Activated T-cell treated with anti-CD3 and anti-CD28 coated beads, Interleukin-2, amount 50 U/mL, for 48 hours (primary cell): Measurements from ENCODE around the gene MEGF8.
A peak's percentile ranks its signal among the peaks of the same experiment; 100 is the strongest.

Experiments used
- DNase-seq, 2 experiments: peaks; one replicate each; pipeline ENCODE4 v3.0.0-alpha.2; 2020

Gene MEGF8

GRCh38 chr19:42286349-42287016 is 39.0 kb upstream of the MEGF8 start:
- DNase-seq: no peak

- no peak for DNase-seq
These were observed 38.2 kb upstream of the MEGF8 start for GRCh38 chr19:42287017-42287826.

- DNase-seq: no peak
These were observed 37.7 kb upstream of the MEGF8 start for GRCh38 chr19:42287827-42288107.

GRCh38 chr19:42288387-42288786 is 37.0 kb upstream of the MEGF8 start:
- no peak for DNase-seq

GRCh38 chr19:42288881-42289555 is 36.4 kb upstream of the MEGF8 start:
- no peak for DNase-seq

GRCh38 chr19:42289556-42290041 is 35.8 kb upstream of the MEGF8 start:
- no peak for DNase-seq

- no peak for DNase-seq
These were observed 35.3 kb upstream of the MEGF8 start for GRCh38 chr19:42290136-42290522.

GRCh38 chr19:42290523-42291434 is 34.7 kb upstream of the MEGF8 start:
- peak; percentile 76 to 78 for DNase-seq

- DNase-seq: no peak
These were observed 34.0 kb upstream of the MEGF8 start for GRCh38 chr19:42291435-42291810.

GRCh38 chr19:42292042-42292960 is 33.1 kb upstream of the MEGF8 start:
- no peak for DNase-seq

GRCh38 chr19:42292963-42293362 is 32.5 kb upstream of the MEGF8 start:
- no peak for DNase-seq

GRCh38 chr19:42293540-42293939 is 31.9 kb upstream of the MEGF8 start:
- DNase-seq: no peak

GRCh38 chr19:42293948-42294347 is 31.5 kb upstream of the MEGF8 start:
- DNase-seq: no peak

- DNase-seq: no peak
These were observed 30.8 kb upstream of the MEGF8 start for GRCh38 chr19:42294471-42295137.

- no peak for DNase-seq
These were observed 30.1 kb upstream of the MEGF8 start for GRCh38 chr19:42295342-42295741.

- peak; percentile 96 to 98 for DNase-seq
These were observed 29.5 kb upstream of the MEGF8 start for GRCh38 chr19:42295831-42296525.

- no peak for DNase-seq
These were observed 28.4 kb upstream of the MEGF8 start for GRCh38 chr19:42297039-42297438.

GRCh38 chr19:42301646-42302203 is 23.7 kb upstream of the MEGF8 start, which contains the start of gene PRR19:
PRR19 (plus strand) TSS chr19:42302132; CDS start chr19:42309585, 7,453 bp downstream.
- peak in 1 of 2 experiments; percentile 58 for DNase-seq

GRCh38 chr19:42303101-42303464 is 22.4 kb upstream of the MEGF8 start:
- no peak for DNase-seq

- no peak for DNase-seq
These were observed 21.6 kb upstream of the MEGF8 start for GRCh38 chr19:42303876-42304275.
